HG03039 (cell line): ENCODE measurements around the gene CRTC1.
A peak's percentile ranks its signal among the peaks of the same experiment; 100 is the strongest.

Experiments used
- ATAC-seq: cut with Tn5 transposase; IDR thresholded peaks from one replicate; pipeline ENCODE4 v1.9.1; 2021; ENCODE audit warnings: mild to moderate bottlenecking, moderate library complexity; ENCODE audit not compliant: unreplicated experiment

Gene CRTC1

GRCh38 chr19:18683109-18683957 lies at the start of gene CRTC1:
Gene CRTC1, plus strand, starts transcription at chr19:18683680. Its CDS starts 23 bp downstream, at chr19:18683703.
- peak; percentile 61 for ATAC-seq

- no peak for ATAC-seq
These were observed 48.7 kb upstream of the CRTC1 start for GRCh38 chr19:18634612-18635297.

- no peak for ATAC-seq
These were observed 47.7 kb upstream of the CRTC1 start for GRCh38 chr19:18635831-18636182.

GRCh38 chr19:18636183-18636968 lies 47.1 kb upstream of the CRTC1 start:
- ATAC-seq: peak; percentile 79

GRCh38 chr19:18636969-18637629 lies 46.4 kb upstream of the CRTC1 start, which contains the start of gene KLHL26:
Gene KLHL26, plus strand, starts transcription at chr19:18637028. Its CDS starts 27 bp downstream, at chr19:18637055.
- ATAC-seq: no peak

GRCh38 chr19:18637673-18638630 lies 45.5 kb upstream of the CRTC1 start:
- no peak for ATAC-seq

- no peak for ATAC-seq
These were observed 43.7 kb upstream of the CRTC1 start for GRCh38 chr19:18639706-18640243.

- ATAC-seq: no peak
These were observed 39.1 kb upstream of the CRTC1 start for GRCh38 chr19:18644196-18645034.

- no peak for ATAC-seq
These were observed 38.4 kb upstream of the CRTC1 start for GRCh38 chr19:18645035-18645511.

GRCh38 chr19:18646535-18647370 lies 36.7 kb upstream of the CRTC1 start:
- no peak for ATAC-seq

- ATAC-seq: no peak
These were observed 36.1 kb upstream of the CRTC1 start for GRCh38 chr19:18647371-18647767.

- ATAC-seq: no peak
These were observed 35.7 kb upstream of the CRTC1 start for GRCh38 chr19:18647807-18648206.

GRCh38 chr19:18648973-18649315 lies 34.5 kb upstream of the CRTC1 start:
- ATAC-seq: no peak

- ATAC-seq: no peak
These were observed 34.0 kb upstream of the CRTC1 start for GRCh38 chr19:18649371-18650020.

- ATAC-seq: no peak
These were observed 33.5 kb upstream of the CRTC1 start for GRCh38 chr19:18650021-18650390.

GRCh38 chr19:18650468-18651041 lies 32.9 kb upstream of the CRTC1 start:
- ATAC-seq: no peak

GRCh38 chr19:18651300-18651699 lies 32.2 kb upstream of the CRTC1 start:
- ATAC-seq: no peak
